Measurements from ENCODE around the gene IKZF1.

IKZF1 gene

DNA sequence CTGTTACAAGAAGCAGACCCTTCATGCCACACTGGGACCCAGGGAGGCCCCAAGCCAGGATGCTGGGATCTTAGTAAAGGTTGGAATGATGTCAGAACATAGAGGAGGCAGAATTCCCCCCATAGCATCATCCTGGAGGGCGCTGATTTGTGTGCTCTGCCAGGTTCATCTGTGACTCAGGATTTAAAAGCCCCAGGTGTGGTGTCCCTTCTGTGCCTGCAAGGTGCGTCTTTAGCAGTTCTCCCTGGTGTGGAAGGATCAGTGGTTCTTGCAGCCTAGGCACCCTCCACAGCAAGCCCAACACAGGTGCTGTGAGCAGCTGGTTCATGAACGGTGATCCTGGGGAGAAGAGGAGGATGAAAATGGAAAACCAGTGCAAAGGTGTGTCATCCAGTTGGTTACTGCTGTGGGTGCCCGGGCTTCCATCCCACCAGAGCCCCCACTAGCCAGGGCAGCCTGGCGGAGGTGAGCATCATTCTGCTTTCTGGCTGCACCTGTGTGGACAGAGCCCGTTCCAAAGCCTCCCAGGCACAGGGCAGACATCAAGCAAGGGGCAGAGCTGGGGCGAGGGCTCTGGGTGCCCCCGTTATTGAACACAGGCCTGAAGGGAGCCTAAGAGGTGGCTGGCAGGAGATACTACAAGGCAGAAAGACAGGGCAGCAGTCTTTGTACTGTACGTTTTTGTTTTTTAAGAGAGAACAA lies 49.5 kb downstream of the IKZF1 start:
- no peaks in the 10 kb centered on the region for H3K27me3 ChIP-seq (replicated peaks; ENCODE audit: control insufficient read depth, insufficient read depth, low read length, poor library complexity, severe bottlenecking)
- peaks cover 29% of the 10 kb centered on the region for H3K36me3 ChIP-seq (ENCODE audit: control insufficient read depth, insufficient read depth, low read length)
- no peaks in the 10 kb centered on the region for H3K9me3 ChIP-seq (ENCODE audit: control insufficient read depth, low read length)
- H3K4me1 ChIP-seq (ENCODE audit: control insufficient read depth, insufficient read depth, low read length, poor library complexity, severe bottlenecking): peaks cover 89% of the 10 kb centered on the region
- no peak overlapping the region for H3K4me3 ChIP-seq (ENCODE audit: insufficient read depth, low read depth, low read length, poor library complexity, severe bottlenecking)
- H3K27ac ChIP-seq (ENCODE audit: insufficient read depth, low read length, poor library complexity, severe bottlenecking): peak overlapping the region; percentile 94
- no peak for DNase-seq

DNA sequence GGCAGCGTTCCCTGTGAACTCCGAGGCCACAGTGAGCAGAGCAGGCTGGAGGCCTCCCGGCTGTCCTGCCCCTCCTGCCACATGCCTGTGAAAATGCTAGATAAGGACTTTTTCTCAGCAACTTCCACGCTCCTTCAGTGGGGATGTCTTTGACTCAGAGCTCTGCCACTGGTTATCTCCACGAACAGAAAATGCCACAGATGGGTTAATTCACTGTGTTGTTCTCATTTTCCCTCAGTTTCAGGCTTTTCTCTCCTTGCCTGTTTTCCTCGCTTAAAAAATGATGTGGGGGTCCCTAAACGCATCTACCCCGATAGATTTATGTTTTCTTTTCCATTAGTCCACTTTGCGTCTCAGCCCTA lies 51.3 kb downstream of the IKZF1 start:
- H3K9me3 ChIP-seq (ENCODE audit: control insufficient read depth, low read length): no peaks in the 10 kb centered on the region
- peak overlapping the region; percentile 94 for H3K27ac ChIP-seq (ENCODE audit: insufficient read depth, low read length, poor library complexity, severe bottlenecking)
- H3K27me3 ChIP-seq (replicated peaks; ENCODE audit: control insufficient read depth, insufficient read depth, low read length, poor library complexity, severe bottlenecking): no peaks in the 10 kb centered on the region
- peaks cover 27% of the 10 kb centered on the region for H3K36me3 ChIP-seq (ENCODE audit: control insufficient read depth, insufficient read depth, low read length)
- DNase-seq: no peak
- H3K4me1 ChIP-seq (ENCODE audit: control insufficient read depth, insufficient read depth, low read length, poor library complexity, severe bottlenecking): peaks cover 90% of the 10 kb centered on the region
- H3K4me3 ChIP-seq (ENCODE audit: insufficient read depth, low read depth, low read length, poor library complexity, severe bottlenecking): no peak overlapping the region

DNA sequence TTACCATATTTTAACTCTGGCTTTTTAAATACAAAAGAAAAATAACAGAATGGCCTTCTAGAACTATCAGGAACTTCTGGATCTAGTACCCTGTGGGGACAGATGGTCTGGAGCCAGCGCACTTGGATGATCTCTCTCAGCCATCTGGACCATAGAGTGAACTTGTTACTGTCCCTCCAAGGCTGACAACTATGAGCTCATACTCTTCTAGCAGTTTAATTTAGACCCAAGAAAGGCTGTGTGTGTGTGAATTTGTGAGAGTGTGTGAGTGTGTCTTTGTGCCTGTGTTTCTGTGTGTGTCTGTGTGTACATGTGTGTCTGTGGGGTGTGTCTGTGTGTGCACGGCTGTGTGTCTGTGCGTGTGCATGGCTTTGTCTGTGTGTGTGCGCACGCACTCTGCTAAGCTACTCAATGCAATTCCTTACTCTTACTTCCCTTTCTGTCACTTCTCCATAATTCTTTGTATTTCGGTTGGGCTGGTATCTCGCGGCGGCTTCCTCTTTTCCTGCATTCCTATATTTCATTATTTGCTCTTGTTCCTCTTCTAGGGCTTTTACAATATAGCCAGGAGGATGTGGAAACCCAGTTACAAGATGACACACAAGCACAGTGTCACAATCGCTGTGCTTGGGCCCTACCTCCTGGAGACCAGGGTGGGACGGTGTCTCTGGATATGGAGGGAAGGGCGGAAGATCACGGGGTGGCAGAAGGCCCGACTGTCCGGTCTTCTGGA lies 51.9 kb downstream of the IKZF1 start:
- Histone ChIP-seq H3K27ac (ENCODE audit: insufficient read depth, low read length, poor library complexity, severe bottlenecking) (peak overlapping the region; percentile 94), H3K4me3 (ENCODE audit: insufficient read depth, low read depth, low read length, poor library complexity, severe bottlenecking) (no peak overlapping the region), H3K36me3 (ENCODE audit: control insufficient read depth, insufficient read depth, low read length) (peaks cover 27% of the 10 kb centered on the region), H3K4me1 (ENCODE audit: control insufficient read depth, insufficient read depth, low read length, poor library complexity, severe bottlenecking) (peaks cover 94% of the 10 kb centered on the region), H3K27me3 (replicated peaks; ENCODE audit: control insufficient read depth, insufficient read depth, low read length, poor library complexity, severe bottlenecking) (no peaks in the 10 kb centered on the region), H3K9me3 (ENCODE audit: control insufficient read depth, low read length) (no peaks in the 10 kb centered on the region)
- DNase-seq: no peak

- DNase-seq: no peak
- Histone ChIP-seq H3K9me3 (ENCODE audit: control insufficient read depth, low read length) (no peaks in the 10 kb centered on the region), H3K4me3 (ENCODE audit: insufficient read depth, low read depth, low read length, poor library complexity, severe bottlenecking) (no peak overlapping the region), H3K36me3 (ENCODE audit: control insufficient read depth, insufficient read depth, low read length) (peaks cover 22% of the 10 kb centered on the region), H3K27ac (ENCODE audit: insufficient read depth, low read length, poor library complexity, severe bottlenecking) (peak overlapping the region; percentile 94), H3K27me3 (replicated peaks; ENCODE audit: control insufficient read depth, insufficient read depth, low read length, poor library complexity, severe bottlenecking) (no peaks in the 10 kb centered on the region), H3K4me1 (ENCODE audit: control insufficient read depth, insufficient read depth, low read length, poor library complexity, severe bottlenecking) (peaks cover 93% of the 10 kb centered on the region)
Observed at GRCh38 chr7:50356945-50357268, 52.4 kb downstream of the IKZF1 start.

DNA sequence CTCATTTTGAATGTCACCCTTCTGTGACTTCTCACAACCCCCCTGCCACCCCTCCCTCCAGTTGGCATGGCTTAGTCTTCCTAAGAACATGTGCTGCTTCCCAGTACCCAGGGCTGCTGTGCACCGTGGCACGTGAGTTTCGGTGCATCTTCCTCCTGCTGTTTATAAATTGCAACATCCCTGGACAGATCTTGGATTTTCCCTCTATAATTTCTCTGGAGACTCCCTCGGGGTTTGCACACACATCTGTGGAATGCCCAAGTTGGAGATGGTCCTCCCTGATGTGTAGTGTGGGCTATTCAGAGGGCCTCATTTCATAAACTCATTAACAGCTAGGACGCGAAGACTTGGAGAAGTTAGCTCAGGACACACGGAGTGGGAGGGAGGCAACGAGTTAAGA lies 52.9 kb downstream of the IKZF1 start:
- peaks cover 95% of the 10 kb centered on the region for H3K4me1 ChIP-seq (ENCODE audit: control insufficient read depth, insufficient read depth, low read length, poor library complexity, severe bottlenecking)
- H3K4me3 ChIP-seq (ENCODE audit: insufficient read depth, low read depth, low read length, poor library complexity, severe bottlenecking): no peak overlapping the region
- no peaks in the 10 kb centered on the region for H3K27me3 ChIP-seq (replicated peaks; ENCODE audit: control insufficient read depth, insufficient read depth, low read length, poor library complexity, severe bottlenecking)
- H3K27ac ChIP-seq (ENCODE audit: insufficient read depth, low read length, poor library complexity, severe bottlenecking): peak overlapping the region; percentile 94
- H3K9me3 ChIP-seq (ENCODE audit: control insufficient read depth, low read length): no peaks in the 10 kb centered on the region
- DNase-seq: no peak
- peaks cover 28% of the 10 kb centered on the region for H3K36me3 ChIP-seq (ENCODE audit: control insufficient read depth, insufficient read depth, low read length)

DNA sequence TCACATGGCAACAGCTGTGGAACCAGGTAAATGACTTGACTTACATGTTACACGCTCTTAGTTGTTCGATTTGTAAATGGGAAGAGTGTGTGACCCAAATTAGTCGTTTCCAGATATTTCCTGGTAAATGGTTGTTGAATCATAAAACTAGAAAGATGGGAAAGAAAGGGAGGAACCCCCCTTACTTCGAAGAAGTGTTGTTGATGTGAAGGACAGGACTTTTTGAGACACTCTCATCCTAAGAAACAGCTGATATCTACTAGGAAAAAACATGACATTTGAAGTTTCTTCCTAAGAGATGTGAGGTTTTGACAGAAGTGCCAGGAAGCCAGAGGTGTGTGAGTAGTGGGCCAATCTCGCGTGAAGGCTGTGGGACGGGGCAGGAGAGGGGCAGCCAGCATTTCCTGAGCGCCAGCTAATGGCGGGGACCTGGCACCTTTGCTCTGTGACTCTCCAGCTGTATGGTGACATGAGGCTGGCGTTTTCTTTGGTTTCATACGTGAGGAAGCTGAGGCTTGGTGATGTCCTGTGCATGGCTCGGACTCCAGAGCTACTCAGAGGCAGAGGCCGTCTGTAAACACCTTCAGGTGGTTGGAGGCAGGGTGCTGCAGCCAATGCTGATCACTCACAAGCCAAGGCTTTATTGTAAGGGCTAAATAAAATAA lies 53.7 kb downstream of the IKZF1 start:
- no peak for DNase-seq
- H3K4me1 ChIP-seq (ENCODE audit: control insufficient read depth, insufficient read depth, low read length, poor library complexity, severe bottlenecking): peaks cover 97% of the 10 kb centered on the region
- H3K36me3 ChIP-seq (ENCODE audit: control insufficient read depth, insufficient read depth, low read length): peaks cover 28% of the 10 kb centered on the region
- no peaks in the 10 kb centered on the region for H3K9me3 ChIP-seq (ENCODE audit: control insufficient read depth, low read length)
- peak overlapping the region; percentile 1 for H3K4me3 ChIP-seq (ENCODE audit: insufficient read depth, low read depth, low read length, poor library complexity, severe bottlenecking)
- peak overlapping the region; percentile 94 for H3K27ac ChIP-seq (ENCODE audit: insufficient read depth, low read length, poor library complexity, severe bottlenecking)
- H3K27me3 ChIP-seq (replicated peaks; ENCODE audit: control insufficient read depth, insufficient read depth, low read length, poor library complexity, severe bottlenecking): no peaks in the 10 kb centered on the region

GRCh38 chr7:50358779-50359178 lies 54.3 kb downstream of the IKZF1 start:
- no peak overlapping the region for H3K4me3 ChIP-seq (ENCODE audit: insufficient read depth, low read depth, low read length, poor library complexity, severe bottlenecking)
- H3K9me3 ChIP-seq (ENCODE audit: control insufficient read depth, low read length): no peaks in the 10 kb centered on the region
- no peaks in the 10 kb centered on the region for H3K27me3 ChIP-seq (replicated peaks; ENCODE audit: control insufficient read depth, insufficient read depth, low read length, poor library complexity, severe bottlenecking)
- H3K4me1 ChIP-seq (ENCODE audit: control insufficient read depth, insufficient read depth, low read length, poor library complexity, severe bottlenecking): peaks cover 97% of the 10 kb centered on the region
- peak overlapping the region; percentile 94 for H3K27ac ChIP-seq (ENCODE audit: insufficient read depth, low read length, poor library complexity, severe bottlenecking)
- DNase-seq: no peak
- H3K36me3 ChIP-seq (ENCODE audit: control insufficient read depth, insufficient read depth, low read length): peaks cover 27% of the 10 kb centered on the region

DNA sequence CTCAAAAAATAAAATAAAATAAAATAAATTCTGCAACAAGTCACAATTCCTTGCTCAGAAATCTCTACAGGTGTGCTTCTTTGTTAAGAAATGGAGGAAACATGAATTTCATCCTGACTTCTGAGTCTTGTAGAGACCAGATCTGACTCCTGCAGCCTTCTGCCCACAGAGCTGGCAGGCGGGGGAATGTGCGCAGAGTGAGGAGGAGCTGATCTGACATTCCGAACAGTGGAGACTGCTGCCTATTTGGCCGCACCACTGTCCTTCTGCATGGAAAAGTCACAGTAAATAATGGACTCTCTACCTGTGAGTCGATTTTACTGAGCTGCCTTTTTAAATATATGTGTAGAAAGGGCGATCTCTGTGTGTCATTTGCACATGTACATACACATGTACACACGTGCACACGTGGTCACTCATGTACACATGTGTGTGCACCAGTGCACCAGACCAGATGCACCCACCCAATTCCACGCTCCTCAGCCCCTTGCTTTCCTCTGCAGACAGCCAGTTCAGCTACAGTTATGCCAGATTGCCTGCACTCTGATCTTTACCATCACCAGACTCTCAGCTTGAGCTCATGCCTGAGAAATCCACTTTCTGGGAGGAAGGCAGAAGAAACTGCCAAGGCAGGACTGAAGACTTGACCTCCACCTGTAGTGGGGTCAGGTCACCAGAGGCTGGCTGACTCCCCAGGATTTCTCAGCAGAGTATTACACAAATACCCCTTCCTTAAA lies 54.9 kb downstream of the IKZF1 start:
- peaks cover 96% of the 10 kb centered on the region for H3K4me1 ChIP-seq (ENCODE audit: control insufficient read depth, insufficient read depth, low read length, poor library complexity, severe bottlenecking)
- H3K27ac ChIP-seq (ENCODE audit: insufficient read depth, low read length, poor library complexity, severe bottlenecking): peak overlapping the region; percentile 94
- H3K27me3 ChIP-seq (replicated peaks; ENCODE audit: control insufficient read depth, insufficient read depth, low read length, poor library complexity, severe bottlenecking): no peaks in the 10 kb centered on the region
- DNase-seq: no peak
- H3K9me3 ChIP-seq (ENCODE audit: control insufficient read depth, low read length): no peaks in the 10 kb centered on the region
- H3K4me3 ChIP-seq (ENCODE audit: insufficient read depth, low read depth, low read length, poor library complexity, severe bottlenecking): no peak overlapping the region
- peaks cover 21% of the 10 kb centered on the region for H3K36me3 ChIP-seq (ENCODE audit: control insufficient read depth, insufficient read depth, low read length)

DNA sequence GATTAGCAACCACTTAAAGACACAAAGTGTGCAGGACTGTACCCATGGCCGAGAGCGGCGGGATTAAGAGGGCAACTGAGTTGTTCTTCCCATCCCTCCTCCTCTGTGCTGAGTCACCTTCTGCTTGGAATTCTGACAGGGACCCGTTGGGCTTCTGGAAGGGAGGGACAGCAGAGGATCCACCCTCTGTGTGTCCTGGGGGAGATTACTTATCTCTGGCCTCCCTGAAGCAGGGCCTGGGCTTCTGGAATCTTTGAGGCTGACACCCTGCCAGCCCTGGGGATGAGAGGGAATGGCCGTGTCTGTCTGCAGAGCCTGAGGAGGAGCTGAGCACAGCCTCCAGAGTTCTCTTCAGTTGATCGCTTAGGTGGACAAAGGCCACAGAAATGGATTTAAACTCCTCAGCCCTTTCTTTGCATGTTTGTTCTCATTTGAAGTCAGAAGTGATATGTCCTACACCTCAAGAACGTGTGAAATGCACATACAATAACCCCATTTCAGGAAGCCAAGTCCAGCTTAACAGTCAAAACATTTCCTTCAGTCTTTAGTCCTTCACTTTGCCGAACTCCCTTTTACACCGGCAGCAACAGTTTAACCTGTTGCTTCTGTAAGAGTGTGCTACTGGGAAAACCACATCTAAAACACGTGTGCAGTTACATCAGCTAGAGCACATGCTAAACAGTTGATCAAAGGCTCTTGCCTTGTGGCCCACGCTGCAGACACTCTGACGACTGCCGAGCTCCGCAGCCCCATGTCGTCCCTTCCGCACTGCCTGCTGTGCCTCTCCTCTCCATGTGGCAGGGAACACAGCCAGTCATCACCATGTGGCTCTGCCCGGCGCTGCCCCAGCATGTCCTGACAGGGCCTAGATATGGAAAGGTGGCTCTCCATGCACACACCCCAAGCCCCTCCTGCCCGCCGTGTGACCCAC lies 55.7 kb downstream of the IKZF1 start:
- Histone ChIP-seq H3K4me1 (ENCODE audit: control insufficient read depth, insufficient read depth, low read length, poor library complexity, severe bottlenecking) (peaks cover 95% of the 10 kb centered on the region), H3K27ac (ENCODE audit: insufficient read depth, low read length, poor library complexity, severe bottlenecking) (peak overlapping the region; percentile 94), H3K4me3 (ENCODE audit: insufficient read depth, low read depth, low read length, poor library complexity, severe bottlenecking) (no peak overlapping the region), H3K36me3 (ENCODE audit: control insufficient read depth, insufficient read depth, low read length) (peaks cover 22% of the 10 kb centered on the region), H3K27me3 (replicated peaks; ENCODE audit: control insufficient read depth, insufficient read depth, low read length, poor library complexity, severe bottlenecking) (no peaks in the 10 kb centered on the region), H3K9me3 (ENCODE audit: control insufficient read depth, low read length) (no peaks in the 10 kb centered on the region)
- peak; percentile 76 to 82 (median 77) for DNase-seq

Data from effector memory CD4-positive, alpha-beta T cell (primary cell).